GM12878 (cell line): ENCODE data around the gene TMC7. TPM values are rescaled to one million over a fixed set of nuclear protein-coding genes. Genes with fewer than 3 reads are reported as not detected.
A peak's percentile ranks its signal among the peaks of the same experiment; 100 is the strongest.
"Not testable (repeated sequence)": the region's sequence is repeated elsewhere in the genome, so short reads cannot be mapped to it uniquely, and the experiment has no call there.

Experiments used
- ATAC-seq: fragments of 200-7000 bp; cut with Tn5 transposase; 3 replicates; pipeline ENCODE4 v1.9.1; 2020; ENCODE audit warnings: mild to moderate bottlenecking, moderate library complexity
- BruUV-seq: library from RNA; stranded (reverse); fragments of 400-500 nt; replicated peaks from 2 replicates; lab custom pipeline; 2021; lab: Mats Ljungman, UMichigan
- CTCF ChIA-PET: fragments of 300-600 bp; sonication (Branson Sonifier 250); formaldehyde crosslinking; extraction: SDS; loops from one replicate; lab custom pipeline; 2021; ENCODE audit warnings: inconsistent platforms; lab: Yijun Ruan, JAX
- POLR2A ChIA-PET: fragments of 350-600 bp; formaldehyde crosslinking; extraction: SDS; loops from one replicate; lab custom pipeline; 2021; ENCODE audit warnings: inconsistent platforms; lab: Charles Lee
- RAD21 ChIA-PET: fragments of 300-600 bp; sonication (Branson Sonifier 250); formaldehyde crosslinking; loops from one replicate; lab custom pipeline; 2023; ENCODE audit warnings: antibody characterized with exemption; ENCODE audit not compliant: unreplicated experiment; lab: Charles Lee
- SMC1A ChIA-PET: fragments of 300-600 bp; sonication (Branson Sonifier 250); formaldehyde crosslinking; loops from one replicate; lab custom pipeline; 2023; ENCODE audit not compliant: unreplicated experiment, uncharacterized antibody; lab: Charles Lee
- DNase-seq: peaks from one replicate; pipeline ENCODE4 v3.0.0-alpha.2; 2011; ENCODE audit warnings: low read depth, low spot score
- FAIRE-seq: peaks from 3 replicates; lab custom pipeline; 2011; peaks lifted over from hg19 to GRCh38; lab: Jason Lieb, UNC
- H2AFZ ChIP-seq: 2 replicates; pipeline ENCODE4 v1.6.0; 2011; ENCODE audit warnings: low read depth, low read length, control low read depth; ENCODE audit not compliant: control insufficient read depth
- H3K27ac ChIP-seq: 2 replicates; pipeline ENCODE4 v1.5.1; 2011; ENCODE audit warnings: control low read depth; ENCODE audit not compliant: control insufficient read depth, insufficient read depth
- H3K27me3 ChIP-seq, 2 experiments: replicated peaks in 1 of 2; 2 replicates each; pipeline versions ENCODE4 v1.6.0 to v1.6.1; 2011; ENCODE audit warnings: low read length in 1 of 2; ENCODE audit not compliant: control insufficient read depth in 2 of 2, insufficient read depth in 2 of 2
- H3K36me3 ChIP-seq, 2 experiments: 2 replicates each; pipeline ENCODE4 v1.5.1; 2011; ENCODE audit warnings: low read length in 1 of 2; ENCODE audit not compliant: control insufficient read depth in 2 of 2, insufficient read depth in 2 of 2
- H3K4me1 ChIP-seq: 2 replicates; pipeline ENCODE4 v1.6.1; 2011; ENCODE audit warnings: mild to moderate bottlenecking, low read length, moderate library complexity, mixed read lengths; ENCODE audit not compliant: control insufficient read depth, insufficient read depth
- H3K4me2 ChIP-seq: 2 replicates; pipeline ENCODE4 v1.6.0; 2011; ENCODE audit warnings: control low read depth; ENCODE audit not compliant: control insufficient read depth, insufficient read depth
- H3K4me3 ChIP-seq: fragments of 200-600 bp; sonication (generic); 2 replicates; pipeline ENCODE4 v1.5.1; 2016
- H3K79me2 ChIP-seq: 2 replicates; pipeline ENCODE4 v1.6.0; 2011; ENCODE audit warnings: low read length; ENCODE audit not compliant: control insufficient read depth, insufficient read depth
- H3K9ac ChIP-seq: 2 replicates; pipeline ENCODE4 v1.8.0; 2011; ENCODE audit warnings: low read length, control low read depth, mixed read lengths; ENCODE audit not compliant: control insufficient read depth, insufficient read depth
- H3K9me3 ChIP-seq: replicated peaks from 3 replicates; pipeline ENCODE4 v1.5.1; 2011; ENCODE audit warnings: mild to moderate bottlenecking, low read length; ENCODE audit not compliant: control insufficient read depth, insufficient read depth
- H4K20me1 ChIP-seq: 2 replicates; pipeline ENCODE4 v1.6.0; 2011; ENCODE audit not compliant: control insufficient read depth, insufficient read depth
- CHD2 ChIP-seq: IDR thresholded peaks from 2 replicates; pipeline ENCODE4 v1.6.1; 2011; ENCODE audit warnings: low read depth, low read length, improper control_type of control experiment, borderline replicate concordance
- WGBS: methylation state at CpG from one replicate; pipeline ENCODE4 v1.1.6; 2016; ENCODE audit warnings: low lambda C conversion rate; ENCODE audit not compliant: insufficient replicate concordance, insufficient coverage; ENCODE audit errors: missing lambda C conversion rate; 5-methylcytosine and 5-hydroxymethylcytosine counted together
- in situ Hi-C: fragments of 300-500 bp; cut with MboI; formaldehyde crosslinking; loops from 9 replicates; pipeline ENCODE4 v1.14.3; 2018; ENCODE audit warnings: mixed read lengths
- intact Hi-C: fragments of 100-400 bp; cut with micrococcal nuclease; formaldehyde crosslinking; loops from one replicate; pipeline ENCODE4 v1.14.2; 2022; ENCODE audit not compliant: unreplicated experiment
- polyA plus RNA-seq, 11 experiments: library from polyadenylated mRNA; depleted of rRNA in 4 of 11; unstranded in 6 of 11; stranded (reverse) in 5 of 11; fragments of >200 nt; fragmentation: Nextera tagmentation in 4 of 11; fragmentation: Illumina TruSeq in 1 of 11; extraction: Ambion mirVana in 4 of 11; extraction: Trizol in 1 of 11; gene quantifications; 1 replicate in 1 of 11; 2 replicates in 10 of 11; pipeline versions ENCODE4 v1.2.1 to v1.2.3, GENCODE V29; 2011 to 2016; ENCODE audit warnings: inconsistent platforms in 2 of 11, missing spikeins in 2 of 11, low read depth in 1 of 11
- total RNA-seq, 4 experiments: library from RNA; depleted of rRNA in 3 of 4; stranded (reverse); fragments of >200 nt in 3 of 4; fragmentation: Illumina TruSeq in 1 of 4; extraction: Trizol in 1 of 4; gene quantifications; 2 replicates each; pipeline versions ENCODE4 v1.2.1 to v1.2.3, GENCODE V29; 2013 to 2021

TMC7 gene
- total and polyA plus RNA-seq, 10 of the 15 experiments (the other 5 are each of a cell fraction or from before 2014, with no cell fraction given), result 0.15 TPM; not detected in 9

DNA sequence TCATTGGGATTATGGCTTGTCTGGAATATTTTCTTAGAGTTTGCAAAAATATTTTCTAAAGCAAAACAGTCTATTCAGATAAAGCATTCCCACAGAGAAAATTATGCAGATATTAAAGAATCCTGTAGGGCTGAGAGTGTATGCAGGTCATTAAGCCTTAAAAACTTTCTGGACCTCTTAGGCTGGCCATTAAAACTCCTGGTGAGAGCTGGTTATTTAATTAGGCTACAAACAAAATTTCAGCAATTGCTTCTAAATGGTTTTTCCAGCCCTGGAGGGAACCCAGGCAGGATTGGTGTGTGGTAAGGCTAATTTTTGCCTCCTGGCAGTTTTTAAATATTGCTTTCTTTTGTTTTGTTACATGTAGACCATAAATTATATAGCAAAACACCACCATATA is 30.2 kb upstream of the TMC7 start (continued):
- TF ChIP-seq CHD2, result no peak

DNA sequence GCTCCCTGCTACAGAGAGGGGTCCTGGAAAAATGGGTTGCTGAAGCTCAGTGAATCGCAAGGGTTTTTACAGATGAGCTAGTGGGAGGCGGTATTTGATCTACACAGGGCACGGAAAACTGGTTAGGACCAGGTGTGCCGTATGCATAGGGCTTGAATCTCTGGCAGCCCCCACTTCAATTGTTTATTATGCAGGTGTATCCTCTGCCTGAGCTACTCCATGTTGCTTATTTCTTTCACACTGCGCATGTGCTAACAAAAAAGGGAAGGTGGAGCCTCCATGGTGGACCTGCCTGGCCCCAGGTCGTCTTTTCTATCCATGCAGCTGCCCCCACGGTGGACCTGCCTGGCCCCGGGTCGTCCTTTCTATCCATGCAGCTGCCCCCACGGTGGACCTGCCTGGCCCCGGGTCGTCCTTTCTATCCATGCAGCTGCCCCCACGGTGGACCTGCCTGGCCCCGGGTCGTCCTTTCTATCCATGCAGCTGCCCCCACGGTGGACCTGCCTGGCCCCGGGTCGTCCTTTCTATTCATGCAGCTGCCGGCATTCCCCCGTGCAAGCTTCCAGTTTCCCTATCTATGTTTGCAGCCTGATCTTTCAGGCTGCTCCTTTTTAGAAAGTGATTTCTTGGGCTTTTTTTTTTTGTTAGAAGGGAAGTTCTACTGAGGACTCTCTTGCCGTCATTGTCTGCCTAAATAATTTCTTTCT is 27.7 kb upstream of the TMC7 start:
- FAIRE-seq, intact Hi-C loops, BruUV-seq, H3K9me3 ChIP-seq, H3K36me3 ChIP-seq, H3K79me2 ChIP-seq, H3K9ac ChIP-seq, H3K4me1 ChIP-seq, H3K27me3 ChIP-seq, H3K27ac ChIP-seq, in situ Hi-C loops, DNase-seq, H4K20me1 ChIP-seq: not testable (repeated sequence)
- POLR2A ChIA-PET, result interaction anchor here (0.6 to 1.0 kb wide), 2 partner anchors 23 to 60 kb away, joined by 4 to 5 read pairs; no protein-coding TSS in a partner anchor
- H3K4me2 ChIP-seq, result peak overlapping the region; percentile 7; the same call in 1 of the 2 replicates
- H3K4me3 ChIP-seq, result peak overlapping the region; percentile 51
- RAD21 ChIA-PET, result interaction anchor here (0.5 to 1.1 kb wide), 2 partner anchors 13 to 75 kb away, joined by 3 to 4 read pairs; no protein-coding TSS in a partner anchor
- ATAC-seq, result peak; percentile 94
- WGBS, result 29% methylated on average over 16 of the region's 21 CpGs
- SMC1A ChIA-PET, result interaction anchor here (0.6 to 1.2 kb wide), 4 partner anchors 8 to 342 kb away, joined by 3 to 6 read pairs (median 4); no protein-coding TSS in a partner anchor
- CTCF ChIA-PET, result interaction anchor here (1.0 to 2.6 kb wide), 3 partner anchors 10 to 13 kb away, joined by 4 to 11 read pairs (median 7); no protein-coding TSS in a partner anchor
- H2AFZ ChIP-seq, result peak overlapping the region; percentile 89

DNA sequence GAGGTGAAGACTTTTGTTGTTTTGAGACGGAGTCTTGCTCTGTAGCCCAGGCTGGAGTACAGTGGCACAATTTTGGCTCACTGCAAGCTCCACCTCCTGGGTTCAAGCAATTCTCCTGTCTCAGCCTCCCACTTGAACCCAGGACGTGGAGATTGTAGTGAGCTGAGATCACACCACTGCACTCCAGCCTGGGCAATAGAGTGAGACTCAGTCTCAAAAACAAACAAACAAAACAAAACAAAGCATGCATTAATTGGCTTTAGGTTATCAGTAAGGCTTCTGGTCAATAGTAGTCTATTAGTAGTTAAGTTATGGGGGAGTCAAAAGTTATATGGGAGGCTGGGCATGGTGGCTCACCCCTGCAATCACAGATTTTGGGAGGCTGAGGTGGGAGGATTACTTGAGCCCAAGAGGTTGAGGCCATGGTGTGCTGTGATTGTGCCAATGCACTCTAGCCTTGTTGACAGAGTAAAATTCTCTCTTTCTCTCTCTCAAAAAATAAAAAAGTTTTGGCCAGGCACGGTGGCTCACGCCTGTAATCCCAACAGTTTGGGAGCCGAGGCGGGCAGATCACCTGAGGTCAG is 27.0 kb upstream of the TMC7 start:
- intact Hi-C loops, H3K79me2 ChIP-seq, POLR2A ChIA-PET, RAD21 ChIA-PET, H3K27ac ChIP-seq, DNase-seq, H3K9ac ChIP-seq, H3K4me1 ChIP-seq, FAIRE-seq, H4K20me1 ChIP-seq, H3K27me3 ChIP-seq, ATAC-seq, BruUV-seq, H3K9me3 ChIP-seq, H3K36me3 ChIP-seq, in situ Hi-C loops, SMC1A ChIA-PET: not testable (repeated sequence)
- peak overlapping the region; percentile 7; the same call in 1 of the 2 replicates for H3K4me2 ChIP-seq
- peak overlapping the region; percentile 51 for H3K4me3 ChIP-seq
- CTCF ChIA-PET, result interaction anchor here (0.6 to 2.6 kb wide), 3 partner anchors 13 to 155 kb away, joined by 3 to 11 read pairs (median 3); partner anchors contain the start of gene ARL6IP1
- WGBS, result 54% methylated on average over 6 of the region's 6 CpGs
- peak overlapping the region; percentile 66 for H2AFZ ChIP-seq
